ENCODE measurements around the gene ZNF256.

The ZNF256 gene

DNA sequence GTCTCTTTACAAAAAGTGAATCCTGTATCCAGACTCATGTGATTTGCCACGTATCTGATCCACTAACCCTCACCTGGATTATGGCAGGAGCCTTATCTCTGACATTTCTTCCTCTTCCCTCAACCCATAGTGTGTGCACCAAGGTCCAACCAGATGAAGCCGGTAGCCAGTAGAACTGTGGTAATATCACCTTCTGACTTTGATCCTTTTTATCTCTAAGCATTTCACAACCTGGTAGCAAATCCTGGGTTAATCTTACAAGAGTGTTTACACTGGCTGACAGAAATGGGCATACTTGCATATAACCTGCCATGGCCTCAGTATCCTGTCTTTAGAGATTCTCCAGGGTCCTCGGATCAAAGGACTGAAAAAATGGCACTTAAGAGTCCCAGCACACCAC lies 33.0 kb downstream of the ZNF256 start:
- no peak for TF ChIP-seq CTCF (IDR thresholded peaks at IDR 0.05; ENCODE audit: low read depth, low read length)
- no peaks in the 10 kb centered on the region for H3K27me3 ChIP-seq
- DNase-seq, result no peak
- peaks cover 20% of the 10 kb centered on the region for H3K36me3 ChIP-seq
- H3K9me3 ChIP-seq, result peaks cover 3% of the 10 kb centered on the region; the same call in 1 of the 2 replicates
- no peaks in the 10 kb centered on the region for H3K4me1 ChIP-seq
- H3K4me3 ChIP-seq (ENCODE audit: low read depth, low read length), result no peak overlapping the region

DNA sequence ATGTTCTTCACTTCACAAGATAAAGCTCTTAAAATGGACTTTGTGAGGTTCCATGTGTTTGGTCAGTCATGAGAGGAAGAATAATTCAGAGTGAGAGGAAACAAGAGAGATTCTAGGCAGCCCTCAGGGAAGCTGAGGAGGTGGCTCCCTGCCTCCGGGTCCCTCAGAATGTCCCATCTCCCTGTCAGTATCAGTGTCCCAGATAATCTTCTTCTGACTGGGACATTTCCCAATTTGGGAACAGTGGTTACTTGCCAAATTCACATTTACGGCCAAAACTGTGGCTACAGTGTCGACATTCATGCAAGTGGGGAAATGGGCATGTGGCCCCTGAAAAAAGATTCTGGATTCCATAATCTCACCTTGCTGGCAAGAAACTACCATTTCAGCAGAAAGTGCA lies 40.1 kb downstream of the ZNF256 start:
- Histone ChIP-seq H3K9me3 (no peaks in the 10 kb centered on the region; the same call in 1 of the 2 replicates), H3K27me3 (no peaks in the 10 kb centered on the region), H3K4me3 (ENCODE audit: low read depth, low read length) (no peak overlapping the region), H3K4me1 (no peaks in the 10 kb centered on the region), H3K36me3 (peaks cover 36% of the 10 kb centered on the region)
- no peak for TF ChIP-seq CTCF (IDR thresholded peaks at IDR 0.05; ENCODE audit: low read depth, low read length)
- no peak for DNase-seq

- Histone ChIP-seq H3K4me3 (ENCODE audit: low read depth, low read length) (no peak overlapping the region), H3K27me3 (no peaks in the 10 kb centered on the region), H3K36me3 (peaks cover 22% of the 10 kb centered on the region), H3K4me1 (no peaks in the 10 kb centered on the region), H3K9me3 (no peaks in the 10 kb centered on the region; the same call in 1 of the 2 replicates)
- no peak for TF ChIP-seq CTCF (IDR thresholded peaks at IDR 0.05; ENCODE audit: low read depth, low read length)
- DNase-seq, result no peak
Observed at GRCh38 chr19:57905258-57905657, 42.2 kb downstream of the ZNF256 start.

DNA sequence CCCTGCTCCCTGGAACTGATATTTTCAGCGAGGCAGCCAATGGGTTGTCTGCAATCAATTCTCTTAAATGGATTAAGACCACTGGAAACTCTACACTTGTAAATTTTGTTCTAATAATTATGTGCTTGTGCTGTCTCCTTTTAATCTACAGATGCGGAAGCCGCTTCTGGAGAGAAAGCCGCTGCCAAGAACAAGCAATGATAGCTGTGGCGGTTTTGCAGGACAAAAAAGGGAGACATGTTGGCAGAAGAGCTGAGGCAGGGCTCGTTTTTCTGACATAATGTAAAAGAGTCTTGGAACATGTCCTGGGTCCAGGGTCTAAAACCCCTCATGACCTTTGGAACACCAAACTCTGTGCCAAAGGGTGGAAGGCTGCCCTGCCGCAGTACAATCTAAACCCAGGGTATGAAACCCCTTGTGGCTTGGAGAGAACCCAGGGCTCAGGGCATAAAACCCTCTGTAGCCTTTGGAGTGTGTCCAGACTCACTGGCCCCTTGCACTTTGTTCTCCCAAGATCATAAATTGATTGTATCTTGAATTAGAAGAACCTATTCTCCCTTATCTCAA lies 43.8 kb downstream of the ZNF256 start:
- Histone ChIP-seq H3K27me3 (no peaks in the 10 kb centered on the region), H3K9me3 (no peaks in the 10 kb centered on the region; the same call in 1 of the 2 replicates), H3K4me1 (no peaks in the 10 kb centered on the region), H3K4me3 (ENCODE audit: low read depth, low read length) (no peak overlapping the region), H3K36me3 (peaks cover 19% of the 10 kb centered on the region)
- no peak for DNase-seq
- no peak for TF ChIP-seq CTCF (IDR thresholded peaks at IDR 0.05; ENCODE audit: low read depth, low read length)

DNA sequence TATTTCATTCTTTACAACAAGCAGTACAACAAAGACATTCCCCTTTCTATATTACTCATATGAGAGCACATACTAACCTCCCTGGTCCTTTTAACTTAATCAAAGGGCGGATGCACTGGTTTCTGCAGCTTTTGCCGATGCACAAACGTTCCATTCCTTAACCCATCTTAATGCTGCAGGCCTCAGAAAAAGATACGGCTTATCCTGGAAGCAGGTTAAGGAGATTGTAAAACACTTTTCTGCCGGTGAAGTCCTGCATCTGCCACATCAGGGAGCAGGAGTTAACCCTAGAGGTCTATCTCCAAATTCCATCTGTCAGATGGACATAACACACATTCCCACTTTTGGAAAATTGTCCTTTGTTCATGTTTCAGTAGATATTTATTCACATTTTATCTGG lies 47.2 kb downstream of the ZNF256 start:
- no peaks in the 10 kb centered on the region; the same call in 1 of the 2 replicates for H3K9me3 ChIP-seq
- no peak for DNase-seq
- no peak overlapping the region for H3K4me3 ChIP-seq (ENCODE audit: low read depth, low read length)
- H3K36me3 ChIP-seq, result peaks cover 2% of the 10 kb centered on the region; the same call in 1 of the 2 replicates
- no peaks in the 10 kb centered on the region for H3K27me3 ChIP-seq
- TF ChIP-seq CTCF (IDR thresholded peaks at IDR 0.05; ENCODE audit: low read depth, low read length), result no peak
- H3K4me1 ChIP-seq, result no peaks in the 10 kb centered on the region

Measured in BE2C (cell line).